Breast epithelium (tissue), 3 donors: ENCODE results near the gene EOLA1.

Experiments used
- CTCF ChIP-seq, 3 donors: fragments of 450-650 bp; IDR thresholded peaks; one replicate each; pipeline ENCODE4 v1.5.1; 2016 to 2017; ENCODE audit warnings: antibody characterized with exemption in 3 of 3, mild to moderate bottlenecking in 3 of 3, moderate library complexity in 3 of 3
- POLR2AphosphoS5 ChIP-seq, 3 donors: sonication (generic); formaldehyde crosslinking; IDR thresholded peaks; one replicate each; pipeline ENCODE4 v1.6.1; 2017; ENCODE audit warnings: antibody characterized with exemption in 3 of 3

- TF ChIP-seq POLR2AphosphoS5 (IDR thresholded peaks at IDR 0.05) (no peak), CTCF (IDR thresholded peaks at IDR 0.05) (no peak)
Observed at GRCh38 chrX:149567621-149568417, 27.0 kb downstream of the EOLA1 start.
